GM19043 (cell line): ENCODE data around the gene ADAM10.

Experiments
- ATAC-seq: cut with Tn5 transposase; IDR thresholded peaks from one replicate; pipeline ENCODE4 v1.9.1; 2021; ENCODE audit warnings: low read depth; ENCODE audit not compliant: unreplicated experiment

The ADAM10 gene

DNA sequence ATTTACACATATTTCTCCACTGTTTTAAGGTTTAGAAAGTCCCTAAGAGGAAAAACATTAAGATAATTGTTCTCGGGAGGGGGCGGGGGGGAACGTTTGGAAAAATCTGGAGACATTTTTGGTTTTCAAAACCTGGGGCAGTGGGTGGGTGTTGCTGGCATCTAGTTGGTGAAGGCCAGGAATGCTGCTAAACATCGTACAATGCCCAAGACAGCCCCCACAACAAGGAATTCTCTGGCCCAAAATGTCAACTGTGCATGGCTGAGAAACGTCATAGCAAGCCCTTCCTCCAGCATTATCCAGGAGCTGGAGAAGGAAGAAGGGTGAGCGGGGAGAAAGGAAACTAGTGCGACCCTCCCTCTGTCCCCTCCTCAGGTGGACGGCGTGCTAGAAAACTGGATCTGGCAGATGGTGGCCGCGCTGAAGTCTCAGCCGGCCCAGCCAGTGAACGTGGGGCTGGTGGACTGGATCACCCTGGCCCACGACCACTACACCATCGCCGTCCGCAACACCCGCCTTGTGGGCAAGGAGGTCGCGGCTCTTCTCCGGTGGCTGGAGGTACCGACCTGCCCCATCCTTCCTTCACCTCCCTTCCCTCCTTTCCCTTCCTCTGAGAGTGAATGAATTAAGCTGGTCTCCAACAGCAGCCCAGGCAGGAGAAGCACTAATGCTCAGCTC is 208.0 kb downstream of the ADAM10 start:
- ATAC-seq: no peak

- no peak for ATAC-seq
Measured at GRCh38 chr15:58539548-58539947, 210.0 kb downstream of the ADAM10 start.

GRCh38 chr15:58538901-58539300 is 210.6 kb downstream of the ADAM10 start:
- no peak for ATAC-seq
